Aorta (tissue), 5 donors: Measurements from ENCODE around the gene SRP68. TPM values are rescaled to one million over a fixed set of nuclear protein-coding genes. Genes with fewer than 3 reads are reported as not detected.
A peak's percentile ranks its signal among the peaks of the same experiment; 100 is the strongest.

Source experiments
- ATAC-seq: fragments of 200-7000 bp; cut with Tn5 transposase; one replicate; pipeline ENCODE4 v1.9.1; 2022; ENCODE audit warnings: moderate library complexity; ENCODE audit not compliant: low FRiP score
- DNase-seq, 2 donors: peaks; one replicate each; pipeline ENCODE4 v3.0.0-alpha.2; 2020
- H3K27ac ChIP-seq, 2 donors: one replicate each; pipeline ENCODE4 v1.5.1; 2013; ENCODE audit warnings: low read length in 2 of 2, mild to moderate bottlenecking in 2 of 2, moderate library complexity in 2 of 2, control low read depth in 1 of 2, inconsistent platforms in 1 of 2, low read depth in 1 of 2
- H3K27me3 ChIP-seq, 2 donors: one replicate each; pipeline ENCODE4 v1.6.1; 2013; ENCODE audit warnings: control low read depth in 1 of 2, low read length in 1 of 2, mild to moderate bottlenecking in 1 of 2, moderate library complexity in 1 of 2; ENCODE audit not compliant: insufficient read depth in 2 of 2, control insufficient read depth in 1 of 2
- H3K36me3 ChIP-seq, 2 donors: one replicate each; pipeline ENCODE4 v1.6.1; 2013; ENCODE audit warnings: control low read depth in 1 of 2, low read length in 1 of 2, mild to moderate bottlenecking in 1 of 2; ENCODE audit not compliant: insufficient read depth in 2 of 2, control insufficient read depth in 1 of 2
- H3K4me1 ChIP-seq, 2 donors: one replicate each; pipeline ENCODE4 v1.6.1; 2013; ENCODE audit warnings: low read length in 2 of 2, control low read depth in 1 of 2, mild to moderate bottlenecking in 1 of 2, moderate library complexity in 1 of 2; ENCODE audit not compliant: insufficient read depth in 2 of 2, control insufficient read depth in 1 of 2
- H3K4me3 ChIP-seq, 2 donors: one replicate each; pipeline ENCODE4 v1.5.1; 2013; ENCODE audit warnings: low read length in 2 of 2, control low read depth in 1 of 2, mild to moderate bottlenecking in 1 of 2
- H3K9me3 ChIP-seq: one replicate; pipeline ENCODE4 v1.6.1; 2013; ENCODE audit warnings: mild to moderate bottlenecking, low read length; ENCODE audit not compliant: control insufficient read depth
- WGBS, 2 donors: extraction: QIAGEN DNeasy Blood & Tissue Kit; methylation state at CpG; one replicate each; pipeline ENCODE4 v1.1.7; 2013; 5-methylcytosine and 5-hydroxymethylcytosine counted together
- intact Hi-C, 2 donors: fragments of 100-400 bp; cut with DNase I; formaldehyde crosslinking; loops; one replicate each; pipeline versions ENCODE4 v1.14.2 to v1.15.0; 2022
- polyA plus RNA-seq, 2 donors: library from polyadenylated mRNA; stranded (reverse); fragments of 200-250 nt; gene quantifications; one replicate each; pipeline ENCODE4 v1.2.3, GENCODE V29; 2013
- total RNA-seq, 2 donors: library from RNA; stranded (reverse); fragmentation: NEBNext Ultra II Directional; extraction: Animal tissue kit (Norgen Biotek cat#: 25700); gene quantifications; one replicate each; pipeline ENCODE4 v1.2.1, GENCODE V29; 2021
- donor health status: healthy with polysubstance abuse.
- donor health status: Bipolar disorder and iron deficiency.
- donor health status: DM: no; HTN: no; CAD: no.
- donor health status: DM: no; HTN: no; CAD: no.
- donor health status: DM: yes; HTN: yes; CAD: no.

SRP68 gene
- total and polyA plus RNA-seq, 4 donors, result 35.1 to 60.9 (median 49.7) TPM

GRCh38 chr17:76104896-76105231 is 32.5 kb upstream of the SRP68 start:
- Histone ChIP-seq H3K4me3 (no peak overlapping the region), H3K36me3 (no peaks in the 10 kb centered on the region), H3K27ac (no peak overlapping the region), H3K9me3 (no peaks in the 10 kb centered on the region), H3K4me1 (peaks cover 0 to 2% of the 10 kb centered on the region in 2 donors), H3K27me3 (no peaks in the 10 kb centered on the region)
- intact Hi-C loops, result no loop called here
- 76 to 91% methylated on average over 5 of the region's 5 CpGs for WGBS, 2 donors
- DNase-seq (no peak), ATAC-seq (no peak)

- Histone ChIP-seq H3K9me3 (no peaks in the 10 kb centered on the region), H3K4me1 (peaks cover 0 to 2% of the 10 kb centered on the region in 2 donors), H3K27me3 (no peaks in the 10 kb centered on the region), H3K36me3 (no peaks in the 10 kb centered on the region), H3K4me3 (peak overlapping the region in 1 of 2 donors; percentile 65), H3K27ac (peak overlapping the region in 1 of 2 donors; percentile 22)
- intact Hi-C loops, result no loop called here
- no peak for ATAC-seq
- no peak for DNase-seq
- WGBS, 2 donors, result 84 to 89% methylated on average over 29 of the region's 29 CpGs
Observed at GRCh38 chr17:76104140-76104895, 32.0 kb upstream of the SRP68 start.

DNA sequence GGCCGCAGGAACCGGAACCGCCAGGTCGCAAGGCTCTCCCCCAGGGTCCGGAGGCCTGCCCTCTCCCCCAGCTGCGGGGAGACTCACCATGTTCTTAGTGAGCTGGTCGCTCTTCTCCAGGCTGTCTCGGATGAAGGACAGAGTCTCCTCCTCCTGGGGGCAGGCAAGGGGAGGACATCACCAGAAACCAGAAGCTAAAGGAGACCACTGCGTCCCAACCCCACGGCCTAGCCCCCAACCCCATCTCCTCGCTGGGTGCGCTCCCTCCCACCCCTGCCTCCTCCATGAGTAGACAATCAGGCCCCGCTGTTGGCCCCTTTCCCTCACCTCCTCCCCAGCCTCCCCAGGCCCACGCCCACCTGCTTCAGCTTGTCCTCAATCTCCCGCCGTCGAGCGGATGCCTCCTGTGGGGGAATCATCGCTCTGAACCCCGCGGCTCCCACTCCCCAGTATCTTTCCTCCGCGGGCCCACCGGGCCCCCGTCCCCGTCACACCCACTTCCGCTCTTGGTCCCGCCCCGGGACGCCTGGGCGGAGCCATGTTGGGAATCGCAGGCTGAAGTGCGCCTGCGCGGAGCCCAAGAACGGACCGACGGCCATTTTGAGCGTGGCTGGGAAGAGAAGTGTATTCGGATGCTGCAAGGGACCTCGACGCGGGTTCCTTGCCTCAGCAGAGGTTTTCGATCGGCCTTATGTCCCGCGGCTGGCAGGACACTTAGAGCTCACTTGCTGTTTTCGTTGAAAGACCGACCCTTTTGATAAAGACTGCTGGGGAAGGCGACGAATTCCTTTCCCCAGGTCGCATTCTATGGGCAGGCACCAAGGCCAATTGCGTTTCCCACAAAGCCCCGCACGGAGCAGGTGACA is 31.2 kb upstream of the SRP68 start, which contains the start of gene EXOC7:
TSS of gene EXOC7 (minus strand) at position 514 of the 866 bp plus-strand sequence. CDS start at position 419, 95 bp downstream.
- no peaks in the 10 kb centered on the region for H3K27me3 ChIP-seq
- H3K27ac ChIP-seq, result peak within 1 kb of the TSS in 1 of 2 donors; percentile 22
- peak; percentile 94 to 98 for DNase-seq
- peaks cover 0 to 2% of the 10 kb centered on the region in 2 donors for H3K4me1 ChIP-seq
- 3 to 4% methylated on average over 55 of the region's 55 CpGs for WGBS, 2 donors
- H3K4me3 ChIP-seq, result peak within 1 kb of the TSS; percentile 46 to 65
- intact Hi-C loops, result no loop called here
- H3K9me3 ChIP-seq, result no peaks in the 10 kb centered on the region
- peak; percentile 97 for ATAC-seq
- H3K36me3 ChIP-seq, result no peaks in the 10 kb centered on the region

DNA sequence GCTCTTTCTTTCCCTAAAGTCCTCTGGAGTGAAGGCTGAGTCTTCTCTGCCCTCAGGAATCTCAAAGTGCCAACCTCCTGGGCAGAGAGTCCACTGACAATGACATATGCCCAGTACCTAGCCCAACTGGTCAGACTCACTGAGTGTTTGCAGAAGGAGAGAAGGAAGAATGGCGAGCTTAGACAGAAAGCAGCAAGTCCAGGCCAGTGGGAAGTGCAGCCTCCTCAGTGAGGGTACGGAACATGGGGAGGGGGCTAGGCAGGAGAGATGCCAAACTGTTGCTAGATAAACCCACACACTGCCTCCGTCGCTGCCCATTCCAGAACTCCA is 30.6 kb upstream of the SRP68 start:
- H3K4me1 ChIP-seq, result peaks cover 0 to 2% of the 10 kb centered on the region in 2 donors
- intact Hi-C loops, result no loop called here
- ATAC-seq (no peak), DNase-seq (no peak)
- no peaks in the 10 kb centered on the region for H3K9me3 ChIP-seq
- no peaks in the 10 kb centered on the region for H3K36me3 ChIP-seq
- WGBS, 2 donors, result 0 to 2% methylated on average over 4 of the region's 4 CpGs
- no peak overlapping the region for H3K27ac ChIP-seq
- no peaks in the 10 kb centered on the region for H3K27me3 ChIP-seq
- peak overlapping the region; percentile 46 to 65 for H3K4me3 ChIP-seq

DNA sequence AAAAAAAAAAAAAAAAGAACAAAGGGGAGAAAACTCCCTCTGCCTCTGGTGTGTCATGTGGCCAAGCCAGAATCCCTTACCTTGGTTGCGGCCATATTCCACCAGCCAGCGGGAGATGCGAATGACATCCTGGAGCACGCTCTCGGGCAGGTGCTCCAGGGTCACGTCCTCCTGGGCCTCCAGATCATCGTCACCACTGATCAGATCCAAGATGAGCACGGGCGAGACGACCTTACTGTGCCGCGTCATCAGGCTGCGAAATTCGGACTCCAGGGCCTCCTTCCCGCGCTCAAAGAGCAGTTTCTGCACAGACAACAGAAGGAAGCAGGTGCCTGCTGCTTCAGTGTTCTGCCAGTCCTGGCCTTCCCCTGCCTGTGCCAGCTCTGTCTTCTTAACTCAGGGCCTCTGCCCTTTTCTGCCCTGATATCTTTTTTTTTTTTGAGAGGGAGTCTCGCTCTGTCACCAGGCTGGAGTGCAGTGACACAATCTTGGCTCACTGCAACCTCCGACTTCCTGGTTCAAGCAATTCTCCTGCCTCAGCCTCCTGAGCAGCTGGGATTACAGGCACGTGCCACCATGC is 25.5 kb upstream of the SRP68 start:
- Histone ChIP-seq H3K27ac (no peak overlapping the region), H3K9me3 (no peaks in the 10 kb centered on the region), H3K36me3 (peaks cover 5 to 6% of the 10 kb centered on the region in 2 donors), H3K27me3 (no peaks in the 10 kb centered on the region), H3K4me3 (no peak overlapping the region), H3K4me1 (peaks cover 0 to 2% of the 10 kb centered on the region in 2 donors)
- ATAC-seq (no peak), DNase-seq (peak in 1 of 2 donors; percentile 52)
- intact Hi-C loops, result no loop called here
- WGBS, 2 donors, result 90 to 96% methylated on average over 19 of the region's 19 CpGs

- Histone ChIP-seq H3K27ac (no peak overlapping the region), H3K4me3 (no peak overlapping the region), H3K9me3 (no peaks in the 10 kb centered on the region), H3K27me3 (no peaks in the 10 kb centered on the region), H3K36me3 (peaks cover 6% of the 10 kb centered on the region in 2 donors), H3K4me1 (no peaks in the 10 kb centered on the region)
- 83 to 92% methylated on average over 13 of the region's 13 CpGs for WGBS, 2 donors
- ATAC-seq (no peak), DNase-seq (peak in 1 of 2 donors; percentile 64)
- intact Hi-C loops, result no loop called here
Observed at GRCh38 chr17:76095943-76096342, 23.6 kb upstream of the SRP68 start.

GRCh38 chr17:76094046-76094445 is 21.7 kb upstream of the SRP68 start:
- no peaks in the 10 kb centered on the region for H3K4me1 ChIP-seq
- no peaks in the 10 kb centered on the region for H3K9me3 ChIP-seq
- ATAC-seq (no peak), DNase-seq (peak in 1 of 2 donors; percentile 55)
- no peaks in the 10 kb centered on the region for H3K27me3 ChIP-seq
- intact Hi-C loops, result no loop called here
- peaks cover 6 to 9% of the 10 kb centered on the region in 2 donors for H3K36me3 ChIP-seq
- no peak overlapping the region for H3K4me3 ChIP-seq
- 83 to 95% methylated on average over 11 of the region's 11 CpGs for WGBS, 2 donors
- H3K27ac ChIP-seq, result no peak overlapping the region

DNA sequence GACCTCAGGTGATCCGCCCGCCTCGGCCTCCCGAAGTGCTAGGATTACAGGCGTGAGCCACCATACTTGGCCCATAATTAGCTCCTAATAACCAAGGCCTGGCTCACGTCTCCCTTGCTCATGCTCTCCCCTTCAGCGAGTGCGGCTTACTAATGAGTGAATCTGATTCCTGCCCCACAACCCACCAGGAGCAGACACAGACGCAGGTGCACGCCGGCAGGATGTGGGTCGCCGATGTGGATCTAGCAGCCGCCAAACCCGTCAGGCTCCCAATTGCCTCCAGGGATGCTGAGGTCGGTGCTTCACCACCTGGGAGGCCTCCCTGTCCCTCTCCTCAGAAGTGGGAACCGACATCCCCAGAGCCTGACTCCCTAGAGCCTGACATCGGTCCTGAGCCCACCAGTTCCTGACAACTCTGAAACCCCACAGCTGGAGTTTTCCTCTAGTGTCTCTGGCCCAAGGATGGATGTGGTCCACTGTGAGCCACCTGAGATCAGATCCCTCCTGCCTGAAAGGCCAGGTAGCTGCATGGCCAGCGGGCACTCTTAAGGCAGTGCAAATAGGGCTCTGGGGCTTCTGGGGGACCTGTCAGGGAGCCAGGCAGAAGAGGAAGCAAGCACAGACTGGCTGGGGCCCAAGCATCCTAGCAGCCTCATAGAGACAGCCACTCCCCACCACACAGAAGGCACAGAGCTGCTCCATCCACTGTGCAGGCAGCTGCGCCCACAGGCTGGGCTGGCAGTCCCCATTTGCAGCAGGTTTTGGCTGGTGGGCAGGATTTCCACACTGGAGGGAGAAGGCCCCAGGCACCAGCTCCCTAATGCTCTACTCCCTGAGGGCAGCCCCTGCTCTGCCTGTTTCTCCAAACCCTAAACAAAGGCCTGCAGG is 20.5 kb upstream of the SRP68 start:
- WGBS, 2 donors, result 93 to 95% methylated on average over 19 to 20 of the region's 20 CpGs

More for the DNA sequence above, 20.5 kb upstream of the SRP68 start:
- no peak for ATAC-seq
- intact Hi-C loops, result no loop called here
- Histone ChIP-seq H3K27ac (no peak overlapping the region), H3K9me3 (no peaks in the 10 kb centered on the region), H3K27me3 (no peaks in the 10 kb centered on the region), H3K4me3 (no peak overlapping the region), H3K4me1 (no peaks in the 10 kb centered on the region), H3K36me3 (peaks cover 6 to 15% of the 10 kb centered on the region in 2 donors)
- DNase-seq, result peak in 1 of 2 donors; percentile 43
